HG03108 (cell line): ENCODE measurements around the gene DYSF.
"Not testable (repeated sequence)": the region's sequence is repeated elsewhere in the genome, so short reads cannot be mapped to it uniquely, and the experiment has no call there.

Experiments used
- ATAC-seq: cut with Tn5 transposase; IDR thresholded peaks from one replicate; pipeline ENCODE4 v1.9.1; 2021; ENCODE audit warnings: moderate library complexity; ENCODE audit not compliant: unreplicated experiment

DYSF gene

DNA sequence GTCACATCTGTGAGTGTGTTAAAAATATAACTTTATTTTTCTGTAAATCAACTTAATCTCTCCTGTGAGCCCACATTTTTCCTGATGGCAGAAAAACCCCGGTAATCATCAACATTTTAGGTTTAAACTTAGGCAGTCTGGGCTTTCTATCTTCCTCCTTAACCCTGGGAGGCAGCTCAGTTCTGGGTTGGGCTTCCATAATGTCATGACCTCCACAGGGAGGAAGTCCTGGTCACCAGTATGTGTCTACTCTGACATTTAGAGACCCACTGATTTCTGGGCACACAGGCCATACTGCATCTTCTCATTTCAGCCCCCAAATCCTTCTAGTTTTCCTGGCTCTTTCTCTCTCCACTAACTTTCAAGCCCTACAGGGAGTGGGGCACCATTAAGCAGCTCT, 181.2 kb downstream of the DYSF start:
- no peak for ATAC-seq

DNA sequence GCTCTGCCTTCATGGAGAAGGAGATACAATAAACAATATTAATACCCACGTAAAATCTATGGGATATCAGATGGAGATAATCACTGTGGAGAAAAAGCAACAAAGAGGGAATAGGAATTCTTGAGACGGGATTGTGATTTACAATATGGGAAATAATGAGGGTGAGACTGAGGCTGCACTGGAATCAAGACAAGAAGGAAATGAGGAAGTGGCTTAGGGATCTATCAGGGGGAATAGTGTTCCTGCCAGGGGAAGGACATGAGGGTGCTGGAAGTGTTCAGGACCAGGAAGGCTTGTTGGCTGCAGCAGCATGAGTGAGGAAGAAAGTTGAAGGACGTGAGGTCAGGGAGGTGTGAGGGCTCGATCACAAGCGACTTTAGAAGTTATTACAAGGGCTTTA, 182.4 kb downstream of the DYSF start:
- ATAC-seq: no peak

DNA sequence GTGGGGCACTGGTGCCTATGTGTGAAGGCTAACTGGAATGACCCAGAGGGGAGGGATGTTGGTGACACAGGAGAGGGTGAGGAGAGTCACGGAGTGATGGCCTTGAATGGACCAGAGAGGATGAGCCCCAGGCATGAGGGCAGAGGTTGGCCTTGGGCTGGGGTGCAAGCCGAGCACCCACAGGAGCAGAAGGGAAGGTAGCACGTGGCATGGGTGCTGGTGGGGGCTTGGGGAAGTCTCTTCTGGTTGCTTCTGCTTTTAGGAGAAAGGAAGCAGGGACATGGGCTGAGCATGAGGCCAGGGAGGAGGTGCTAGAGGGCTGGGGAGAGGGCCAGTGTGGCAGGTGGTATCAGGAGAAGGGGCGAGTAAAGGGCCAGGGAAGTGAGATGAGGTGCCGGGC, 183.8 kb downstream of the DYSF start:
- ATAC-seq: no peak

DNA sequence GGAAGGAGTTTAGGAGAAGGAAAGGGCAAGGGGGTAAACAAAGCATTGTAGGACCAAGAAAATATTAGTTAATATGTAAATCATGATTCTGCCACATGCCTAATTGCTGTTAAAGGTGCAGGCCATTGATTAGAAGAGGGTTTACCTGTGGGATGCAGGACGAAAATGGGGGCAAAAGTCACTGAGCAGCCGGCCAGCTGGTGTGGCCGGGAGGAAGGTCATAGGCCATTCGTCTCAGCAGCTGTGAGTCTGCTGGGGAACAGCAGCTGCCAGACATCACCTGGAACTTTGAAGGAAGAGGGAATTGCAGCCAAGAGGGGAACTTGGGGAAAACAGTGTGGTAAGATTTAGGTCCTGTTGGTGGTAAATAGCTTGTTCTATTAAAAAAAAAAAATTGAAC, 184.4 kb downstream of the DYSF start:
- ATAC-seq: no peak

DNA sequence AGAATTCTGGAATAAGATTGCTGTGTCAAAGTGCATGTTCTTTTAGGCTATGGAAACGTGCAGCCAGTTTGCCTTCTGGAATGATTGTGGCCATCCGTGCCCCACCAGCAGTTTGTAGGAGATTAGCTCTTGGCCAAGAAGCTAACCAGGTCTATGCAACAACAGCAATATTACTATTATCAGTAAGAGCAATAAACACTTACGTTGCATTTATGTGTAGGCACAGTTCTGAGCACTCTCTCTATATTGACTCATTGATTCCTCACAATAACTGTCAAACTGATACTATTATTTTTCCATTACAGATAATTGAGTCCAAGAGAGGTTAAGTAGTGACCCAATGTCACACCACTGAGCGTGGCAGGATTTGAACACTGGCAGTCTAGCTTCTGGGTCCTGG, 186.4 kb downstream of the DYSF start:
- ATAC-seq: no peak

DNA sequence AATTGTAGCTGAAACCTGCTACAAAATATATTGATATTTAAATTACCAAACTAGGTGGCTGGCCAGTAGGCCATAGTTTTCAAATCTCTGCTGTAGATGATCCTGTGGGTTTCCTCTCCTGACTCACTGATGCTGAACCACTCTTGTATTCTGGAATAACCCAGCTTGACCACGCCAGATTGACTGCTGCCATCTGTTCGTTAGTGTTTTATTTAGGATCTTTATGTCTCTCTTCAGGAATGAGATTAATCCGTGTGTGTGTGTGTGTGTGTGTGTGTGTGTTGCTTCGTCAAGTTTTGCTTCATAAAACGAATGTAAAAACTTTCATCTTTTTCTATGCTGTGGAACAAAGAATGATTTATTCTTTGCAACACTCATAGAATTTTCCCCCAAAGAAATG, 187.1 kb downstream of the DYSF start:
- ATAC-seq: no peak

DNA sequence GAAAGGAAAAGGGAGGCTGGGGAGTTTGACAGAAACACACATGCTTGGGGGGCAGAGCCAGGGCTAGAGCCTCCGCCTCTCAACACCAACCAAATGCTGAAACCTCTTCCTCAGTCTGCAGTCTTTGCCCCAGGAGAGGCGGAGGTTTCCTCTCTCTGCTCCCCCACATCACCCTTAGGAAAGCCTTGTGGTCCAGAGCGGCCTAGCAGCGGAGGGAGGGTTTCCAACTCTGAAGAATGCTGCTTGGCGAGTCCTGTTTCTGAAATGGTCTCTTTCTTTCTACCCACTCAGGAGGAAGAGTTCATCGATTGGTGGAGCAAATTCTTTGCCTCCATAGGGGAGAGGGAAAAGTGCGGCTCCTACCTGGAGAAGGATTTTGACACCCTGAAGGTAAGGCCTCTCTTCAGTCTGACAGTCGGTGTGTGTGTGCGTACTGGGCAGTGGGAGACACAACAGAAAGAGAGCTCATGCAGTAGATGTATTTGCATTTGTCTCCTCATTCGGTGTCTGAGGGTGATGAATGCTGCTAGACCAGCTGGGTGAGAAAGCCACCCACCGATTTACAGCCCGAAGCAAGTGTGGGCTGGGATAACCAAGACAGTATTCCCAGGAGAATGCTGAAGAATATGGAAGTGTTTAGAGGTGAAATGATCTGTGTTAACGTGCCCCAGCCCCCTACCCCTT, 190.5 kb downstream of the DYSF start:
- no peak for ATAC-seq

DNA sequence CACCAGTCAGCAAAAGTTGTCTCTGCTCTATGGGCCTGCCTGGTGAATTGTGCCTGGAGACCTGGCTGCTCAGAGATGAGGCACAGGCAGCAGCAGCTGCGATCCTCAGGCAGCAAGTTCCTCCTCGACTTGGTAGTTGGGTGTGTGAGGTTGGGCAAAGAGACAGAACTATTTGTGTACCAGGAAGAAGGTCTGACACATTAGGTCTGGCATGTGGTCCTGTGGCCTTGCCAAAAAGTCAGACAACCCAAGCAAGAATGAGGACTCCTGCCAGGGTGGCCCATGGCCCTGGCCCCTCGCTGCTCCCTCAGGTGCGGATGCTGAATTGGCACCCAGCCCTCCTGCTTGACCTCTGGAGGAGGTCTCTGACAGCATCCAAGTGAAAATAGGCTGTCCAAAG, 192.7 kb downstream of the DYSF start:
- ATAC-seq: no peak

DNA sequence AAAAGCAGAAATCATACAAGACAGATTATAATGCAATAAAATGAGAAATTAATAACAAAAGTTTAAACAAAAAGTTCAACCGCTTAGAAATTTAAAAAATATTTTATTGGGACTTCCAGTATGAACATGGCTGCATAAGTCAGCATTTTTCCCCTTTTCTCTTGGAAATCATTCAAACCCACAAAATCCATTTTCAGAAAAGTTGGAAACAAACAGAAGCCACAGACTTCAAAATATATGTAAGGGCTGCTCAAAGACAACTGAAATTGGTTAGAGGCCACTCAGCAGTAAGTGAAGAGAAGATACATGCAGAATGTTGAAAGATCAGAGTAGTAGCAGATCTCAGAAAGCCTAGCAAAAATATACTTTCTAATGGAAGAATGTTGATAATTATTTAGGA, 194.0 kb downstream of the DYSF start:
- ATAC-seq: no peak

DNA sequence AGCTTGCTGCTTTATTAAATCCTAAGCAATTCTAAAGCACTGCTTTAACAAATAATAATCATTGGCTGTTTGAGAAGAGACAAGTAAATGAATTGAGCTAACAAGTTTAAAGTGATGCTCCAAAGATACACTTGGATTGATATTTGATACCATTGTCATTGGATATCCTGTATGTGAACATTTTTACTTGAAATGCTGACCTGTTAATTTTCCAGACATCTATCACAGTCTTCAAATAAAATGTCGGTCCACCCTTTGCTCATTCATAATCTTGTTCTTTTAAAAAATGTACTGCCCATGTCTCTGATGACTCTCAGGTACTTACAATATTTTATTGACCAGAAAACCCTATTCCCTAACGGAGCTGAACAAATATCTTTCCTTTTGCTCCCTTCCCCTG, 202.1 kb downstream of the DYSF start:
- no peak for ATAC-seq

DNA sequence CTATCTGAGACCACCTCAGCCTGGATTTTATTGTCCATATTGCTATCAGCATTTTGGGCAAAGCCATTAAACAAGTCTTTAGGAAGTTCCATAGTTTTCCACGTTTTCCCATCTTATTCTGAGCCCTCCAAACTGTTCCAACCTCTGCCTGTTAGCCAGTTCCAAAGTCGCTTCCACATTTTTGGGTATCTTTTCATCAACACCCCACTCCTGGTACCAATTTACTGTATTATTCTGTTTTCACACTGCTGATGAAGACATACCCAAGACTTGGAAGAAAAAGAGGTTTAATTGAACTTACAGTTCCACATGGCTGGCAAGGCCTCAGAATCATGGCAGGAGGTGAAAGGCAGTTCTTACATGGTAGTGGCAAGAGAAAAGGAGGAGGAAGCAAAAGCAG, 204.9 kb downstream of the DYSF start:
- ATAC-seq: not testable (repeated sequence)

DNA sequence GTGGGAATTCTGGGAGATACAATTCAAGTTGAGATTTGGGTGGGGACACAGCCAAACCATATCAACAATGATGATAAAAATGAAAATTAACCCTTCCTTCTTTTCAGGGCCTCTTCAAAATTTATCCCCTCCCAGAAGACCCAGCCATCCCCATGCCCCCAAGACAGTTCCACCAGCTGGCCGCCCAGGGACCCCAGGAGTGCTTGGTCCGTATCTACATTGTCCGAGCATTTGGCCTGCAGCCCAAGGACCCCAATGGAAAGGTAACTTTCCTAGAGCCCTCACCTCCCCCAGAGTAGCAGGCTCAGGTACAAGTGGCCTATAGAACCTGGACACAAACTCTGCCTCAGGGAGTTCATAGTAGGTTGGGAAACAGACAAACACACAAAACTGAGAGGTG, 205.4 kb downstream of the DYSF start:
- no peak for ATAC-seq

DNA sequence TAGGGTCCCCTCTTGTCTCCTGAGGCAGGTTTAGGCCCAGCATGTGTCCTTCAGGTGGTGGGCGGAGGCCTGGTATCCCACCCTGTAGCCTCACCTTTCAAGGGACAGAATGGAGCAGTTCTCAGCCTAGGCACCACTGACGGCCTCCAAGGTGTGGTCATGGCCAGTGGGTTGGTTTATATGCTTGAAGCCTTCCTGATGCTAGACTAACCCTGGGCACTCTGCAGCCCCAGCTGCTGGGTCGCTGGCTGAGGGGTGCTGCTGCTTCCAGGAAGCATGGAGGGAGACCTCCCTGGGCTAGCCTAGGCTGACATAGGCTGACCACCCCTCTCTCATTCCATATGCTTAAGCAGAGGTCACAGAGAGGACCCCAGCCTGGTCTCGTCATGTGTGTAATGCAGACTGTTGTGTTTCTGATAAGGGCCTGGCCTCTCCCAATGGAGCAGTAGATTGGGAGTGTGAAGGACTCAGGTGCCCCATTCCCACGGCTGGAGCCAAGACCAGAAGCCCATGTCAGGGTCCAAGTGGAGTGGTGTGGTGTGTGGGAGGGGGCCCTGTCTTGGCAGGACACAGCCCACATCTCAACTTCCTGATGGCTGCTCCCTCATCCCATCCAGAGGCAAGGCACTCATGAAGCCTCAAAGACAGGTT, 206.6 kb downstream of the DYSF start:
- no peak for ATAC-seq

DNA sequence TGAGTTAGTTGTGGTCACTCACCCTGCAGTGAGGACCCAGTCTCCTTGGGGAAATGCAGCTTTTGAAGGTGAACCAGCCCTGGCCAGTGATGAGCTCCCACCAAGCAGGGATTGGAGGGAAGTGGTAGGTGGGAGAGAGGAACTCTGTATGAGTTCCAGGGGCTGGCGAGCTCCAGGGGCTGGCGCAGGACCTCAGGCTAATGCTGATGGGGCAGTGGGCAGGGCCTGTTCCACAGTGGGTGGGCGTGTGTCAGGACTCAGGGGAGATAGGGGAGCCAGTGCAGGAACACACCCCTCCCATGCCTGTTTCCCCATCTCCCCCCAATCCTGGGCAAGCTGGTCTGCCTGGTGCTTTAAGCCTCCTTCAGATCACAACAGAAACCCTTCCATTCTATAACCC, 208.4 kb downstream of the DYSF start:
- no peak for ATAC-seq

DNA sequence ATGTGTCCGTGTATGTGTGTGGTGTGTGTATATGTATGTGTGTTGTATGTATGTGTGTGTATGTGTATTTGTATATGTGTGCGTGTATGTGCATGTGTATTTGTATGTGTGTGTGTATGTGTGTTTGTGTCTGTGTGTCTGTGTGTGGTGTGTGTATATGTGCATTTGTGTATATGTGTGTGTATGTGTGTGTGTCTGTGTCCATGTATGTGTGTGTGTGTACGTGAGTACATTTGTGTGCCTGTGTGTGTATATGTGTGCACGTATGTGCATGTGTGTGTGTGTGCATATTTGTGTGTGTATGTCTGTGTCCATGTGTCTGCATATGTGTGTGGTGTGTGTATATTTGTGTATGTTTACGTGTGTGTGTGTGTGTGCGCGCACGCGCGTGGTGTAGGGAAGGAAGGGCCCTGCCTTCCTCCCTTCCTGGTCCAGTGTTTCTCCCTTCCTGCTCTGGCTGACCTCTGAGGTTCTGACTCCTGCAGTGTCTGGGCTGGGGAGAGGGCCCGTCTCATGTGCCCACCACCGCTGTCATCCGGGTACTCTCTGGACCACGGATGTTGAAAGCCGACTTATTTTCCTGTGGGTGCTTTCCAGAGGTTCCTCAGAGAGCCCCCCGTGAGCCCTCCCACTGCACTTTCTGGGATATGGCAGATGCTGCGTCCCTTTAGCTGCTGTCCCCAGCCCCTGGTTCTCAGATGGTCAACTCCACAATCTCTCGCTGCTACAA, 209.5 kb downstream of the DYSF start:
- no peak for ATAC-seq

DNA sequence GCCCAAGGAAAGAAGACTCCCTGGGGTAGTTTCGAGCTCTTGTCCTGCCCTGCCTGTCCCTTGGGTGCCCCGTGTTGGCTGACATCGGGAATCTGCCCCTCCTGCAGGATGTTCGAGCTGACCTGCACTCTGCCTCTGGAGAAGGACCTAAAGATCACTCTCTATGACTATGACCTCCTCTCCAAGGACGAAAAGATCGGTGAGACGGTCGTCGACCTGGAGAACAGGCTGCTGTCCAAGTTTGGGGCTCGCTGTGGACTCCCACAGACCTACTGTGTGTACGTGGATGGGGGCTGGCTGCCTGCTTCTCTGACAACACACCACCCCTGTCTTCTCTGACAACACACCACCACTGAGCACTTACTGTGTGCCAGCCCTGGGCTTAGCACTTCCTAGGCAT, 210.8 kb downstream of the DYSF start:
- ATAC-seq: no peak

DNA sequence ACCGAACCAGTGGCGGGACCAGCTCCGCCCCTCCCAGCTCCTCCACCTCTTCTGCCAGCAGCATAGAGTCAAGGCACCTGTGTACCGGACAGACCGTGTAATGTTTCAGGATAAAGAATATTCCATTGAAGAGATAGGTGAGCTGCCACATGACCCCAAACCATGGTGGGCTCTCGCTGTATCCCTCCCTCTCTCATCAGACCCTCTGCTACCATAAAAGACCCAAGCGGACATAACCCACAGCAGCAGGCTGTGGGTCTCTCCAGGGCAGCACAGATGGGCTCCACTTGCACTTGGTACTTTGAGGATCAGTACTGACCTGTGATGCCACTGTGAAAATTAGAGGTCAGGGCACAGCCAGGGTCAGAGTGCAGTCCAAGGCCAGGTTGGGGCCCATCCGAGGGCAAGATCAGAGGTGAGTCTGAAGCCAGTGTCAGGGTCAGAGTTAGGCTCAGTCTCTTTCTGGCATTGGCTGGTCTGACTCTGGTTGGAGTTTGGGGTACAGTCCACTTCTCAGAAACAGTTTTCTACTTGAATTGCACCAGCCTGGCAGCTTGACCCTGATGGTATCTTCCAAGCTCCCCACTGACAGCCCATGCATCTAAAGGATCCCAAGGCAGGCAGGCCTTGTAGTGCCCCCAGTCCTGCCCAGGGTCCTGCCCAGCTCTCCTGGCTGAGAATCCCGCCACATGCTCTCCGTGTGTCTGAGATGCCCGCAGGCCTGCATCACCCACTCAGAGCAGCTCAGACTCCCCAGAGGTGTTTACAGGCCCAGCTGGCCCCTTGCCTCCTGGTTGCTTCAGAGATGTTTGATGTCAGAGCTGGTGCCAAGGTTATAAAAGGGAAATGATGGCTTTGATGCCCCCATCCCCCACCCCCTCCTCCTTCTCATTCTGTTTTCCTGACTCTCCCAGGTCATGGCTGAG, 212.1 kb downstream of the DYSF start:
- ATAC-seq: no peak

DNA sequence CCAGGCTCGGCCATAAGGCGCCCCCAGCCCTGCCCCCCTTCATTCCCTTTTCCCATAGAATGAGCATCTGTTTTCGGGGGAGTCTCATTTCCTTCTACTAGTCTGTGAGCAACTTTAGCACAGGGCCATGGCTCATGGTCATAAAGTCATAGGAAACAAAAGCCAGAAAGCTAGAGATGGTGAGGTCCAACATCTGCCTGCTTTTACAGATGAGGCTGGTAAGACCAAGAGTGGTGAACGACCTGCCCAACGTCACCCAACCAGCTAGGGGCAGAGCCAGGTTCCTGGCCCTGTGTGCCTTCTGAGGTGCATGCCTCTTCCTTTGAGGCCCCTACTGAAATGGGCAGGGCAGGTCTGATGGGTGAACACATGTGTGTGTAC, 212.7 kb downstream of the DYSF start:
- ATAC-seq: no peak

DNA sequence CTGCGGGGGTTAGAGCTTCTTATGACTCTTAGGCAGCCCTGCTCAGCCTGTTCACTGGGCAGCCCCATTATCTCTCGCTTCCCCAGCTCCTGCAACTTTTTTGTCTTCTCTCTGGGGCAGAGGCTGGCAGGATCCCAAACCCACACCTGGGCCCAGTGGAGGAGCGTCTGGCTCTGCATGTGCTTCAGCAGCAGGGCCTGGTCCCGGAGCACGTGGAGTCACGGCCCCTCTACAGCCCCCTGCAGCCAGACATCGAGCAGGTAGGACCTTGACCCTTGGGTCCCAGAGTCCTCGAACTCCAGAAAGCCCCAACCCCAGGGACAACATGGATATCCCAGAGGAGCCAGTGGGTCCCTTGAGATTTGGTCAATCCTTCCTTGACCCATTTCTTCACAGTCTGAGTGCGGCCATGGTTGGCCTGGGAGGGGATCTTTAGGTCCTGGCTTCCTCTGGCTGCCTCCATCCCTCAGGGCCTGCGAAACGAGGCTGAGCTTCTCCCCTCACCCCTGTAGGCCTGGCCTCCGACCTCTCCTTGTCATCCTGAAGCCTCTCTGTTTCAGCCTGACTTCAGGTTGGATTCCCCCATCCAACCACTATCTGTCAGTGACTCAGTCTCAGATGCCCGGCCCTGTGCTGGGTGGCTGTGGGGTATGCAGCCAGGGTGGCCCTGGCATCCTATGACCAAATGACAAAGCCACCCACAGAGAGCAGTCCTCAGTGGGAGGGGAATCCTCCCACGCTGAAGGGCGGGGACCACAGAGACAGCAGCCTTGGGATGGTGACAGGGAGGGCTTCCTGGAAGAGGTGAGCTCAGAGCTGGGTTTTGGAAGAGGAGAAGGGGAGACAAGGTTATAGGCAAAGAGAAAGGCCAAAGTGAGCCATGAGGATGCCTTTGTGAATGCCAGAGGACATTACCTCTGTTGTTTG, 214.2 kb downstream of the DYSF start:
- ATAC-seq: no peak

DNA sequence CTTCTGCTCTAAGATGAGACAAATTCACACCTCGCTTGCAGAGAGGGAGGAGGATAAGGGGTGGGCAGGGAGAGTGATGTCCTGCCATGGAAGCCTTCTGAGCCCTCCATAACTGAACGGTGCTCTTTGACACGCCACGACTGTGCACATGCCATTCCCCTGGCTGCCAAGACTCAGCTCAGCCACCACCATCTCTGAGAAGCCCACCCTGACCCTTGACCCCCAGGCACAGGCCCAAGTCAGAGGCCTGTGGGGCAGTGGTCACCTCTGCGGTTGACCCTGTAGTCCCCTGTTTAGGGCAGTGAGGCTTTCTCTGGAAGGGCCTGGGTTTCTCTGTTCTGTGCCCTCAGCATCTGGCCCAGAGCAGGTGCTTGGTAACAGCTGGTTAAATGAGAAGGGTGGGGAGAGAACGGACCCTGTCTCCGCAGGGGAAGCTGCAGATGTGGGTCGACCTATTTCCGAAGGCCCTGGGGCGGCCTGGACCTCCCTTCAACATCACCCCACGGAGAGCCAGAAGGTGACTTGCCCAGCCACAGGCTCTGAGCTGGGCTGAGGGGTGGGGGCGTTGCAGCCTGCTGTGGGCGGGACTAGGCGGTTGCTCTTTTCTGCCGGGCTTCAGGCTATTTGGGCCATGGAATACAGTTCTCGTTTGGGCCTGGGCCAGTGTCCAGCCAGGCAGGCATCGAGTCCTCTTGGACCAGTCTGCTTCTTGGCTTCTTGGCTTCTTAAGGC, 215.1 kb downstream of the DYSF start:
- ATAC-seq: no peak
